ENCODE data around the gene KRT2.

Gene KRT2

GRCh38 chr12:52682381-52682660 lies 30.3 kb upstream of the KRT2 start:
- no peak for TF ChIP-seq CTCF (conservative IDR thresholded peaks at IDR 0.05; ENCODE audit: low read depth)
- ChIA-PET POLR2A (ENCODE audit: low non-redundant PET) (no interaction called here), CTCF (no interaction called here)
- no peak for DNase-seq (ENCODE audit: low spot score)
- H3K27ac ChIP-seq, result no peak overlapping the region

- POLR2A ChIA-PET (ENCODE audit: low non-redundant PET), result no interaction called here
- CTCF ChIA-PET, result no interaction called here
These were observed 29.7 kb upstream of the KRT2 start for GRCh38 chr12:52681526-52682380.

GRCh38 chr12:52680363-52680762 lies 28.4 kb upstream of the KRT2 start, which contains the start of gene KRT1:
KRT1 (minus strand) TSS chr12:52680407; CDS start chr12:52680348, 59 bp downstream.
- ChIA-PET CTCF (interaction anchor here (0.9 kb wide), 1 partner anchor 200 kb away, joined by 3 read pairs; no protein-coding TSS in a partner anchor), POLR2A (ENCODE audit: low non-redundant PET) (no interaction called here)
- TF ChIP-seq CTCF (conservative IDR thresholded peaks at IDR 0.05; ENCODE audit: low read depth), result no peak
- no peak within 1 kb of the TSS for H3K27ac ChIP-seq
- DNase-seq (ENCODE audit: low spot score), result no peak

More at GRCh38 chr12:52681526-52682380, 29.7 kb upstream of the KRT2 start:
- no peak for TF ChIP-seq CTCF (conservative IDR thresholded peaks at IDR 0.05; ENCODE audit: low read depth)
- no peak for DNase-seq (ENCODE audit: low spot score)
- H3K27ac ChIP-seq, result no peak overlapping the region

- TF ChIP-seq CTCF (conservative IDR thresholded peaks at IDR 0.05; ENCODE audit: low read depth), result no peak
- no peak overlapping the region for H3K27ac ChIP-seq
- no peak for DNase-seq (ENCODE audit: low spot score)
- ChIA-PET POLR2A (ENCODE audit: low non-redundant PET) (no interaction called here), CTCF (interaction anchor here (0.9 kb wide), 1 partner anchor 200 kb away, joined by 3 read pairs; no protein-coding TSS in a partner anchor)
These were observed 27.9 kb upstream of the KRT2 start for GRCh38 chr12:52679875-52680274.

- H3K27ac ChIP-seq, result no peak overlapping the region
- ChIA-PET CTCF (no interaction called here), POLR2A (ENCODE audit: low non-redundant PET) (no interaction called here)
- no peak for TF ChIP-seq CTCF (conservative IDR thresholded peaks at IDR 0.05; ENCODE audit: low read depth)
- DNase-seq (ENCODE audit: low spot score), result no peak
These were observed 25.7 kb upstream of the KRT2 start for GRCh38 chr12:52677671-52678070.

GRCh38 chr12:52677126-52677525 lies 25.1 kb upstream of the KRT2 start:
- CTCF ChIA-PET, result interaction anchor here (0.5 kb wide), 1 partner anchor 32 kb away, joined by 3 read pairs; no protein-coding TSS in a partner anchor
- DNase-seq (ENCODE audit: low spot score), result no peak
- no peak for TF ChIP-seq CTCF (conservative IDR thresholded peaks at IDR 0.05; ENCODE audit: low read depth)
- no peak overlapping the region for H3K27ac ChIP-seq
- POLR2A ChIA-PET (ENCODE audit: low non-redundant PET), result no interaction called here
